Neural cell (in vitro differentiated cells): Measurements from ENCODE around the gene PPP1CA. TPM values are rescaled to one million over a fixed set of nuclear protein-coding genes. Genes with fewer than 3 reads are reported as not detected.

Experiments
- H2AFZ ChIP-seq: fragments of 200-600, 300-800 bp; sonication (generic), shearing (Covaris generic); 2 replicates; pipeline ENCODE4 v1.6.0; 2014; ENCODE audit warnings: low read depth, mild to moderate bottlenecking, antibody characterized with exemption, low read length, moderate library complexity
- H3F3A ChIP-seq: fragments of 200-600 bp; shearing (Covaris generic); 2 replicates; pipeline ENCODE4 v1.6.1; 2016; ENCODE audit warnings: mild to moderate bottlenecking, moderate library complexity, mixed read lengths, antibody characterized with exemption, low read length; ENCODE audit not compliant: insufficient read depth, poor library complexity, severe bottlenecking
- H3K27ac ChIP-seq: fragments of 200-600, 300-800 bp; sonication (generic), shearing (Covaris generic); 2 replicates; pipeline ENCODE4 v1.5.1; 2014; ENCODE audit warnings: mild to moderate bottlenecking, low read length, moderate library complexity
- H3K27me3 ChIP-seq: fragments of 300-800, 200-600 bp; sonication (generic), shearing (Covaris generic); 2 replicates; pipeline ENCODE4 v1.6.0; 2014; ENCODE audit warnings: mild to moderate bottlenecking, low read depth, low read length, moderate library complexity; ENCODE audit not compliant: insufficient read depth
- H3K36me3 ChIP-seq: fragments of 300-800, 200-600 bp; sonication (generic), shearing (Covaris generic); 2 replicates; pipeline ENCODE4 v1.5.1; 2014; ENCODE audit warnings: mild to moderate bottlenecking, antibody characterized with exemption, low read length, moderate library complexity; ENCODE audit not compliant: insufficient read depth
- H3K4me2 ChIP-seq: fragments of 300-800, 200-600 bp; sonication (generic), shearing (Covaris generic); 2 replicates; pipeline ENCODE4 v1.6.0; 2014; ENCODE audit warnings: mild to moderate bottlenecking, low read length
- H3K4me3 ChIP-seq: fragments of 300-800, 200-600 bp; sonication (generic), shearing (Covaris generic); 2 replicates; pipeline ENCODE4 v1.5.1; 2014; ENCODE audit warnings: mild to moderate bottlenecking, low read length, moderate library complexity
- H3K79me2 ChIP-seq: fragments of 200-600 bp; shearing (Covaris generic); replicated peaks from 2 replicates; pipeline ENCODE4 v1.6.0; 2014; ENCODE audit warnings: mild to moderate bottlenecking, low read length, moderate library complexity; ENCODE audit not compliant: insufficient read depth
- H3K9ac ChIP-seq: fragments of 300-800, 200-600 bp; sonication (generic), shearing (Covaris generic); 2 replicates; pipeline ENCODE4 v1.6.1; 2016; ENCODE audit warnings: mild to moderate bottlenecking, low read length, mixed read lengths
- H3K9me2 ChIP-seq: fragments of 200-600 bp; shearing (Covaris generic); 2 replicates; pipeline ENCODE4 v1.6.1; 2016; ENCODE audit warnings: mild to moderate bottlenecking, low read length, mixed read lengths; ENCODE audit not compliant: insufficient read depth
- H3K9me3 ChIP-seq: fragments of 200-600, 300-800 bp; sonication (generic), shearing (Covaris generic); 2 replicates; pipeline ENCODE4 v1.6.1; 2016; ENCODE audit warnings: mild to moderate bottlenecking, mixed run types, low read length, moderate library complexity, mixed read lengths
- H4K20me1 ChIP-seq: fragments of 200-600 bp; shearing (Covaris generic); 2 replicates; pipeline ENCODE4 v1.6.1; 2016; ENCODE audit warnings: mild to moderate bottlenecking, mixed run types; ENCODE audit not compliant: insufficient read depth
- CTCF ChIP-seq: fragments of 450-650 bp; IDR thresholded peaks from 2 replicates; pipeline ENCODE4 v1.5.1; 2014; ENCODE audit warnings: antibody characterized with exemption, mild to moderate bottlenecking, moderate library complexity; ENCODE audit not compliant: poor library complexity, severe bottlenecking
- EP300 ChIP-seq: fragments of 450-650 bp; conservative IDR thresholded peaks from 2 replicates; pipeline ENCODE4 v1.6.1; 2014; ENCODE audit warnings: antibody characterized with exemption, mild to moderate bottlenecking, moderate library complexity; ENCODE audit not compliant: poor library complexity, severe bottlenecking
- EZH2 ChIP-seq: fragments of 200-600, 300-800 bp; shearing (Covaris generic), sonication (generic); IDR thresholded peaks from 2 replicates; pipeline ENCODE4 v1.6.1; 2014; ENCODE audit warnings: antibody characterized with exemption, low read length, borderline replicate concordance, mild to moderate bottlenecking; ENCODE audit not compliant: insufficient read depth, poor library complexity, severe bottlenecking
- MXI1 ChIP-seq: fragments of 450-650 bp; conservative IDR thresholded peaks from 2 replicates; pipeline ENCODE4 v1.6.1; 2014; ENCODE audit warnings: antibody characterized with exemption, mild to moderate bottlenecking; ENCODE audit not compliant: poor library complexity, severe bottlenecking
- POLR2AphosphoS5 ChIP-seq: IDR thresholded peaks from 2 replicates; pipeline ENCODE4 v1.6.1; 2012
- RAD21 ChIP-seq: fragments of 450-650 bp; conservative IDR thresholded peaks from 2 replicates; pipeline ENCODE4 v1.6.1; 2014; ENCODE audit warnings: antibody characterized with exemption, mild to moderate bottlenecking, moderate library complexity
- SMC3 ChIP-seq: fragments of 450-650 bp; conservative IDR thresholded peaks from 2 replicates; pipeline ENCODE4 v1.6.1; 2014; ENCODE audit warnings: antibody characterized with exemption, mild to moderate bottlenecking, moderate library complexity; ENCODE audit not compliant: poor library complexity
- TAF1 ChIP-seq: IDR thresholded peaks from 2 replicates; pipeline ENCODE4 v1.6.1; 2012; ENCODE audit warnings: low read depth
- polyA plus RNA-seq: library from polyadenylated mRNA; depleted of rRNA; stranded (reverse); fragments of >200 nt; gene quantifications from 2 replicates; pipeline ENCODE4 v1.2.3, GENCODE V29; 2014
- TF ChIP-seq, protein P1 (sequence below): IDR thresholded peaks from 2 replicates; pipeline ENCODE4 v1.6.1; 2012; ENCODE audit warnings: borderline replicate concordance

The PPP1CA gene
- polyA plus RNA-seq, 1 donor from 2014 or later = 106 TPM

- H3F3A ChIP-seq = no peaks in the 10 kb centered on the region
- H3K27ac ChIP-seq = no peak overlapping the region
- H3K9me2 ChIP-seq = no peaks in the 10 kb centered on the region
- H3K9me3 ChIP-seq = no peaks in the 10 kb centered on the region
- no peak overlapping the region for H3K9ac ChIP-seq
- no peak overlapping the region for H3K4me2 ChIP-seq
- no peak for TF ChIP-seq RAD21
- no peak for TF ChIP-seq CTCF
- no peaks in the 10 kb centered on the region for H3K36me3 ChIP-seq
- no peak overlapping the region for H2AFZ ChIP-seq
- H3K27me3 ChIP-seq = no peaks in the 10 kb centered on the region
- no peaks in the 10 kb centered on the region for H4K20me1 ChIP-seq
- H3K79me2 ChIP-seq = peaks cover 11% of the 10 kb centered on the region
- no peak overlapping the region for H3K4me3 ChIP-seq
Observed at GRCh38 chr11:67398661-67399563, 2.7 kb downstream of the PPP1CA start.

- H3K9ac ChIP-seq = no peak overlapping the region
- H3K27ac ChIP-seq = no peak overlapping the region
- H3K36me3 ChIP-seq = no peaks in the 10 kb centered on the region
Observed at GRCh38 chr11:67397986-67398660, 3.5 kb downstream of the PPP1CA start.

More at GRCh38 chr11:67397986-67398660, 3.5 kb downstream of the PPP1CA start:
- no peak overlapping the region for H2AFZ ChIP-seq
- H3K9me3 ChIP-seq = no peaks in the 10 kb centered on the region
- H3K79me2 ChIP-seq = peaks cover 11% of the 10 kb centered on the region
- no peak overlapping the region for H3K4me3 ChIP-seq
- H3K9me2 ChIP-seq = no peaks in the 10 kb centered on the region
- no peak overlapping the region for H3K4me2 ChIP-seq
- no peaks in the 10 kb centered on the region for H4K20me1 ChIP-seq
- TF ChIP-seq MXI1 = no peak
- TF ChIP-seq RAD21 = no peak
- TF ChIP-seq TAF1 = no peak
- no peak for TF ChIP-seq CTCF
- TF ChIP-seq, protein P1, sequence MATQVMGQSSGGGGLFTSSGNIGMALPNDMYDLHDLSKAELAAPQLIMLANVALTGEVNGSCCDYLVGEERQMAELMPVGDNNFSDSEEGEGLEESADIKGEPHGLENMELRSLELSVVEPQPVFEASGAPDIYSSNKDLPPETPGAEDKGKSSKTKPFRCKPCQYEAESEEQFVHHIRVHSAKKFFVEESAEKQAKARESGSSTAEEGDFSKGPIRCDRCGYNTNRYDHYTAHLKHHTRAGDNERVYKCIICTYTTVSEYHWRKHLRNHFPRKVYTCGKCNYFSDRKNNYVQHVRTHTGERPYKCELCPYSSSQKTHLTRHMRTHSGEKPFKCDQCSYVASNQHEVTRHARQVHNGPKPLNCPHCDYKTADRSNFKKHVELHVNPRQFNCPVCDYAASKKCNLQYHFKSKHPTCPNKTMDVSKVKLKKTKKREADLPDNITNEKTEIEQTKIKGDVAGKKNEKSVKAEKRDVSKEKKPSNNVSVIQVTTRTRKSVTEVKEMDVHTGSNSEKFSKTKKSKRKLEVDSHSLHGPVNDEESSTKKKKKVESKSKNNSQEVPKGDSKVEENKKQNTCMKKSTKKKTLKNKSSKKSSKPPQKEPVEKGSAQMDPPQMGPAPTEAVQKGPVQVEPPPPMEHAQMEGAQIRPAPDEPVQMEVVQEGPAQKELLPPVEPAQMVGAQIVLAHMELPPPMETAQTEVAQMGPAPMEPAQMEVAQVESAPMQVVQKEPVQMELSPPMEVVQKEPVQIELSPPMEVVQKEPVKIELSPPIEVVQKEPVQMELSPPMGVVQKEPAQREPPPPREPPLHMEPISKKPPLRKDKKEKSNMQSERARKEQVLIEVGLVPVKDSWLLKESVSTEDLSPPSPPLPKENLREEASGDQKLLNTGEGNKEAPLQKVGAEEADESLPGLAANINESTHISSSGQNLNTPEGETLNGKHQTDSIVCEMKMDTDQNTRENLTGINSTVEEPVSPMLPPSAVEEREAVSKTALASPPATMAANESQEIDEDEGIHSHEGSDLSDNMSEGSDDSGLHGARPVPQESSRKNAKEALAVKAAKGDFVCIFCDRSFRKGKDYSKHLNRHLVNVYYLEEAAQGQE = no peak
- TF ChIP-seq EP300 = no peak
- TF ChIP-seq EZH2 = no peak
- no peak for TF ChIP-seq SMC3
- TF ChIP-seq POLR2AphosphoS5 = no peak
- H3K27me3 ChIP-seq = no peaks in the 10 kb centered on the region
- H3F3A ChIP-seq = no peaks in the 10 kb centered on the region
